Measurements from ENCODE around the gene RRBP1. TPM values are rescaled to one million over a fixed set of nuclear protein-coding genes. Genes with fewer than 3 reads are reported as not detected.

RRBP1 gene, protein sequence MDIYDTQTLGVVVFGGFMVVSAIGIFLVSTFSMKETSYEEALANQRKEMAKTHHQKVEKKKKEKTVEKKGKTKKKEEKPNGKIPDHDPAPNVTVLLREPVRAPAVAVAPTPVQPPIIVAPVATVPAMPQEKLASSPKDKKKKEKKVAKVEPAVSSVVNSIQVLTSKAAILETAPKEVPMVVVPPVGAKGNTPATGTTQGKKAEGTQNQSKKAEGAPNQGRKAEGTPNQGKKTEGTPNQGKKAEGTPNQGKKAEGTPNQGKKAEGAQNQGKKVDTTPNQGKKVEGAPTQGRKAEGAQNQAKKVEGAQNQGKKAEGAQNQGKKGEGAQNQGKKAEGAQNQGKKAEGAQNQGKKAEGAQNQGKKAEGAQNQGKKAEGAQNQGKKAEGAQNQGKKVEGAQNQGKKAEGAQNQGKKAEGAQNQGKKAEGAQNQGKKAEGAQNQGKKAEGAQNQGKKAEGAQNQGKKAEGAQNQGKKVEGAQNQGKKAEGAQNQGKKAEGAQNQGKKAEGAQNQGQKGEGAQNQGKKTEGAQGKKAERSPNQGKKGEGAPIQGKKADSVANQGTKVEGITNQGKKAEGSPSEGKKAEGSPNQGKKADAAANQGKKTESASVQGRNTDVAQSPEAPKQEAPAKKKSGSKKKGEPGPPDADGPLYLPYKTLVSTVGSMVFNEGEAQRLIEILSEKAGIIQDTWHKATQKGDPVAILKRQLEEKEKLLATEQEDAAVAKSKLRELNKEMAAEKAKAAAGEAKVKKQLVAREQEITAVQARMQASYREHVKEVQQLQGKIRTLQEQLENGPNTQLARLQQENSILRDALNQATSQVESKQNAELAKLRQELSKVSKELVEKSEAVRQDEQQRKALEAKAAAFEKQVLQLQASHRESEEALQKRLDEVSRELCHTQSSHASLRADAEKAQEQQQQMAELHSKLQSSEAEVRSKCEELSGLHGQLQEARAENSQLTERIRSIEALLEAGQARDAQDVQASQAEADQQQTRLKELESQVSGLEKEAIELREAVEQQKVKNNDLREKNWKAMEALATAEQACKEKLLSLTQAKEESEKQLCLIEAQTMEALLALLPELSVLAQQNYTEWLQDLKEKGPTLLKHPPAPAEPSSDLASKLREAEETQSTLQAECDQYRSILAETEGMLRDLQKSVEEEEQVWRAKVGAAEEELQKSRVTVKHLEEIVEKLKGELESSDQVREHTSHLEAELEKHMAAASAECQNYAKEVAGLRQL (N-terminal part only)
- 259 TPM for polyA plus RNA-seq (2013, experiment 1 of 2; ENCODE audit: insufficient read length)
- 247 TPM for polyA plus RNA-seq (2013, experiment 2 of 2; ENCODE audit: insufficient read length)

DNA sequence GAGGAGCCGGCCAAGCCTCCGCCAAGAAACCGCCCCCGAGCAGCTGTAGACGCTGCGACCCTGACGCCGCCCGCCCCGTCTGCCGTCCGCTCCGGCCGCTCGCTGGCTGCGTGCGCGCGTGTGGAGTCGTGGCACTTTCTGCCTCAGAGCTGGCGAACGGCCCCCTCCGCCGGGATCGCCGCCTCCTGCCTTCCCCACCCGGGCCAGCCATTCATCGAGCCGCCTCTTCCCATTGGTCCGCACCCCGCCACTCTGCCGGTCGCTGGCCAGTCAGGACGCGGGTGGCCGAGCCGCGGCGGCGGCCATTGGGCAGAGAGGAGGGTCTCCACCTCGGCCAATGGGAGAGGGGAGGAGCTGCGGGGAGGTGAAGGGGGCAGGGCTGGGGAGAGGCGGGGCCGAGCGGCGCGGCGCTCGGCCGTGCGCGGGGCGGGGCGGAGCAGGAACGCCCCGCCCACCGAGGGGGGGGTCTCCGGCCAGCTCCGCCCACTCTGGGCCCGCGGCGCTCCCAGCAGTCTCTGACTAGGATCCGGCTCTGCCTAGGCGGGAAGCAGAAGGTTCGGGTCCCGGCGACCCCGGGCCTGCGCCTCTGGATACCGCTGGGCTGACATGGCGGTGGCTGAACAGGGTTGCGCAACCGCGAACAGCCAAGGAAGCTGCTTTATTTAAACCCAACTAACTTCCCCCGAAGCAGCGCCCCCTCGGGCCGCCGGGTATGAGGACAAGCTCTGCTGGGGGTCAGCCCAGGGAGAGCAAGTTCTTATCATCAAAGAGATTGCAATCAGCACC lies at the start of gene RRBP1:
Gene RRBP1 (minus strand): TSS at position 140 of the 786 bp plus-strand sequence. CDS start 21,735 bp downstream, outside the sequence.
- DNase-seq: peak; percentile 99

DNA sequence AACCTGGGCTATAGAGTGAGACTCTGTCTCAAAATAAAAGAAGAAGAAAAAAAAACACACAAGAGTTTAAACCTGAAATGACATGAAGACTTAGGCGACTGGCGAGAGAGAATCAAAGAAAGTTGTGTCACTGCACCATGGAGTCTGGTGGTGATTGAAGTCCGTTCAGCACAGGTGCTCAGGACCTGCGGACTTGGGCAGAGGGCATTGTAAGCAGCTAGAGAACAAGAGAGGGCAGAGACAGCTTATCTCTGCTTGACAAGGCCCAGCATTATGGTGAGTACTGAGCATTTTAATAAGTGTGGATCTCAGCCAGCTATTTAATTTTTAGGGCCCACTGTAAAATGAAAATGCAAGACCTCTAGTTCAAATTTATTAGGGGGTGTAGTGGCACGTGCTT lies 49.2 kb upstream of the RRBP1 start:
- DNase-seq: no peak

DNA sequence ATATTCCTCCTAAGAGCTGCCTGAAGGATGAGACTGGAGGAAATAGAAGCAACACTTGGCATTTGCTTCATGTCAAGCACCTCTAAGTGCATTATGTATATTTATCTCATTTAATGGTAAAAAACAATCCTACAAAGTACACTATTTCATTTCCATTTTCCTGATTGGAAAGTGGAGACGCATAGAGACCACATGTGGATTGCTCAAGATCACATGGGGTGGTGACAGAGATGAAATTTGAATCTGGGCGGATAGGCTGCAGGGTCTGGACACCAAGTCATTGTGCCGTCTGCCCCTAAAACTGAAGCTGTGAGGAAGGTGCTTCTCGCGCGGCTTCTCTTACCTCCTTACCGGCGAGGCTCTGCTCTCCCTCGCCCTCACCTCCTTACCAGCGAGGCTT lies 48.0 kb upstream of the RRBP1 start:
- no peak for DNase-seq

DNA sequence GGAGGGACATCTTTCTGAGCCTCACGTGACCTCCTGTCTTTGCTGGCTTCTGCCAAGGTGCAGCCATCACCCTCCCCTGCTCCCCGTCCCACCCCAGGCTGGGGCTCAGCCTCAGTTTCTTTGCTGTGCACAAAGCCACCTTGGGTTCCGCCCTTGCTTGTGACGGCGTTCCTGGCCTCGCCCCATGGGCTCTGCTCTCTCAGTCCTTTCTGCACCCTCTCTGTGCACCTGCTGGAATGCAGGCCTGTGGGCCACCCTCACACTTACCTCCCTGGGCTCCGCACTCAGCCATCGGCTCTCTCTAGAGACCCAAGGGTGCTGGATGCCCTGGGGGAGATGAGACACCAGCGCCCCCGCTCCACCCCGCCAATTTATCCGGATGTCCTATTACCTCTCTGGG lies 46.0 kb upstream of the RRBP1 start:
- DNase-seq: no peak

DNA sequence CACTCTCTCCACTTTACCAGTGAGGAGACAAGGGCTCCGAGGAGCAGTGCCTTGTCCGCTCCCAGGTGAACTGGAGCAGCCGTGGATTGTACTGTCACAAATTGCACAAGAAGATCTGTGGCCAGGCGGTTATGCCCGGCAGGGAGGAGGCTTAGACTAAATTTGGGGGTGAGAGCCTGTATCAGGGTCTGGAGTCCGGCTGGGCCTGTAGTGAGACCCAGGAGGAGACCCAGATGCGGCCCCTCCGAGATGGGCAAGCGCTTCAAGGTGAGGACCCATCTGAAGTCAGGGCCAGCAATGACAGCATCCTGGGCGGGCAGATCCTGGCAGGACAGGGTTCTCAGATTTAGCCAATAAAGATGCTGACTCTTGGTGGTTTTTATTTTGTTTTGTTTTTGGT lies 45.3 kb upstream of the RRBP1 start:
- DNase-seq: no peak

DNA sequence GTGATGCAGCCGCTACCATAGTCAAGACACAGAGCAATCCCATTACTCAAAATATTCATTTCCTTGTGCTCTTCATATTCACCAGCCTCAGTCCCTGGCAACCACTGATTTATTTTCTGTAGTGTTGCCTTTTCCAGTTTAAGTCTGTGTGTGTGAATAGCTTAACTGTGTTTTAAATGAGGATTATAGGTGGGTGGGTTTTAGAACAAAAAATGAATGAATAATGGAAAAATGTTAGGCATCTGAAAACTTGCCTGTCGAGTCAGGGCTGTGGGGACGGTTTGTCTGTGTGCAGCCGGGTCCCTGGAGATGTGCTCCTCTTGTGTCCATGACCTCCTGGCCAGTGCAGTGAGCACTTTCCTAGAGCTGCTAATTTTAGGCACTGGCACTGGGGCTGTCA lies 44.9 kb upstream of the RRBP1 start:
- DNase-seq: no peak

DNA sequence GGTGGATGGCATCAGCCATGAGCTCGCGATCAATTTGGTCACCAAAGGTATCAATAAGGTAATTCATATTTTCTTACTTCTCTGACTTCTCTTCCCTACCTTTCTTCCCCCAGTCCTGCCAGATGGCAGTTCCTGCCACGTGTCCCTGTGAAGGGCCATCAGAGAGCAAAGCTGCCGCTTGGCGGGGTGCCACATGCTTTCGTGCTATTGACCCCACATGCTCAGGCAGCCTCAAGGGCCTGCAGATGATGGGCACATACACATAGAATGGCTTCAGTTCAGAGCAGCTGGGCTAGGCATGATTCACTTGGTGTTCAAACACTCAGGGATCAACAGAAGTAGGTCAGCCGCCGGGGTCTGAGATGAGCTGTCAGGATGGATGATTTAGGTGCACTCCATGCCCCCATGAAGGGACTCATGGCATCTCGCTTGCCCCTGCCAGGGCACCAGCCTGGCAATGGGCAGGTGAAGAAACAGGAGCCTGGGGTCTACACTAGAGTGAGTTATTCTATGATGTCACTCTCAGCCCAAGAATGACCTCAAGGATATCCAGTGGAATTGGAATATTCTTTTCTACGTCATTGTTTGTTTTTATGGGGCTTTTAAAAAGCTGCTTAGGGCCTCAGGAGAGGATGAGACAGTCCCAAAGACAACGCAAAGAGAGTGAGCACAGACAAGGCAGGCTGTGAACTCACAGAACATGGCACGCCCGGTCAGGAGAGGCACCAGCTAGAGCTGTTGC lies 43.2 kb upstream of the RRBP1 start:
- no peak for DNase-seq

DNA sequence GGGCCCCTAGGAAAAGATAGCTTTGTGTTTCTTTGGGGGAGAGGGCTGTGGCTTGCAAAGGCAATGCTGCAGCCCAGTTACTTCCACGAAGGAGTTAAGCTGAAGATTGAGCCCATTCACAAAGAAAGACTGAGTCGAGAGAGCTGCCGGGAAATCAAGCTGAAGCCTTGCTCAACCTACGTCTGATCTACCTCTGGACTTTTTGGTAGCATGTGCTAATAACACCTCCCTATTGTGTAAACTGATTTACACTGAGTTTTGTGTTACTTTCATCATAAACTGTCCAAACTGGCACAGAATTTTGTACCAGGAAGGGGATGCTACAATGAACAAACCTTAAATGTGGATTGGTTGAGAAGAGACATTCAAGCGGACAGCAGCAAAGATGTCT lies 41.3 kb upstream of the RRBP1 start:
- DNase-seq: no peak

DNA sequence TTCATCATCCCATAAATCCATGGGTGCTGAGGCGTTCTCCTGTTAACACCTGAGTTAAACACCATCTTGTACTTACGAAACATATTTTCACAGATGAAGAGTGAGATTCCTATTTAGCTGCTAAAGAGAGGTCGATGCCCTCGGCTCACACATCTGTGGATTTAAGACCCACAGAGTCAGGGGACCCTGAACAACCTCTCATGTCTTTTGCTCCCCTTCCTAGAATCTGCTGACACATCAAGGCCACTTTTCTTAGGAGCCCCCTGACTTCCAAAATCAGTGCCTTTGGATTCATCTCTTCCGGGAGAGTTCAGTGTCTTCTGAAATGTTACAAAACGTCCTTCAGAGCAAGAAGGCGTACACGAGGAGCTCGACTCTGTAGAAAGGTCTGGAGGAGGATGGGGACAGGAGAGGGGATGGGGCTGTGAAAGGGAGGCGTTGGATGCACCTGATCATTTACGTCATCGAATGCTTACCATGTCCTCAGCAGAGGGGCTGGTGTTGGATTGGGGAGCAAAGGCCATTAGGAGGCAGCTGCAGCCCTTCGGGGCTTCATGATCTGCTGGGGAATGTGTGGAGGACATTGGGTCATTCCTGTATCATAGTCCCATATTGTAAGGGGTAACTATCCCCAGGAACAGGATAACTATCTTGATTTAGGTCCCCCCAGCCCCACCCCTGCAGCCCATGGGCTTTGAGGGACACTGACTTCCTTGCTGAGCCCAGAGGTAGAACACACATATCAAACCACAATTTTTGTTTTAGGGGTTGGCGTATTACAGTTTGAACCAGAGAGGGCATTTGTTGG lies 40.7 kb upstream of the RRBP1 start:
- DNase-seq: no peak

DNA sequence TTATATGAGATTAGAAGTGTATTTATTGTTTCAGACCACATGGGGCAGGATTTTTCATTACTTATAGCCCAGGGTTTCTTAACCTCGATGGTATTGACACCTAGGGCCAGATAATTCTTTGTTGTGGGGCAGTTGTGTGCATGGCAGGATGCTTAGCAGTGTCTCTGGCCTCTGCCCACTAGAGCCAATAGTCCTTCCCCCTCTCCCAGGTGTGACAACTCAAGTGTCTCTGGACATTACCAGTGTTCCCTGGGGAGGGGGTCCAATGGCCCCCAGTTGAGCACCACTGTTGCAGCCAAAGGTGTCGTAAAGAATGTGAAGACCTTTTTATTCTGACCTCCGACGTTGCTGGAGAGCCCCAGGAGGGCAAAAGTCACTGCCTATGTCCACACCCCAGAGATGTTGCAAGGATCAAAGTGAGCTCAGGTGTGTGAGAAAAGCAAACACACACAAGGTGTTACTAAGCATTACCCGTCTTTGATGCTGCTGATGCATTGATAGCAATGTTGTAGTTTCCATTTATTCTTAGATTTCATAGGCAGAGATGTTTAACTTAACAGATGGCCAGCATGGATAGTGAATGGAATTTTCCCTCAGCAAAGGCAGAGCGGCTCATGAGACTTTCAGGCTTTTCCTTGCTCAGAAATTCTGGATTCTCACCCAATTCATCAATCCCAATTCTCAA lies 39.9 kb upstream of the RRBP1 start:
- no peak for DNase-seq

DNA sequence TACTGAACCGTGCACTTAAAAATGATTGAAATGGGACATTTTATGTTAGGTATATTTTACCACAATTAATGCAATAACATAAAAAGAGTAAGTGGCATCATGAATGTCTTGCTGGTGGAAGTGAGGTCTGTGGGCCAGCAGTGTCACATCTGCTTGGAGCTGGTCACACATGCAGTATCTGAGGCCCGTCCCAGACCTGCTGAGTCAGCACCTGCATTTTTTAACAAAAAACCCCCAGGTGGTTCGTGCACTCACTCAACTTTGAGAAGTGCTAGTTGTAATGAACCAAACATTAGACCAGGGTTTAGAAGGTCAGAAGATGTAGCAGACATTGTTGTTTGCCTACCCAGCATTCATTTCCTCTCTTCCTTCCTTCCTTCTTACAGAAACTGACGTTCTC lies 38.7 kb upstream of the RRBP1 start:
- no peak for DNase-seq

DNA sequence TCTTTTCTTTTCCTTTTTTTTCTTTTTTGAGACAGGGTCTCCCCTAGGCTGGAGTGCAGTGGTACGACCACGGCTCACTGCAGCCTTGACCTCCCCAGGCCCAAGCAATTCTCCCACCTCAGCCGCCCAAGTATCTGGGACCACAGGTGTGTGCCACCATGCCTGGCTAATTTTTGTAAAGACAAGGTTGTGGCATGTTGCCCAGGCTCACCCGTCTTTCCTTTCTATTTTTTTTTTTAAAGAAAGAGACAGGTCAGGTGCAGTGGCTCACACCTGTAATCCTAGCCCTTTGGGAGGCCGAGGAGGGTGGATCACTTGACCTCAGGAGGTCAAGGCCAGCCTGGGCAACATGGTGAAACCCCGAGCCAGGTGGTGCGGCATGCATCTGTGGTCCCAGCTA lies 34.3 kb upstream of the RRBP1 start:
- DNase-seq: no peak

DNA sequence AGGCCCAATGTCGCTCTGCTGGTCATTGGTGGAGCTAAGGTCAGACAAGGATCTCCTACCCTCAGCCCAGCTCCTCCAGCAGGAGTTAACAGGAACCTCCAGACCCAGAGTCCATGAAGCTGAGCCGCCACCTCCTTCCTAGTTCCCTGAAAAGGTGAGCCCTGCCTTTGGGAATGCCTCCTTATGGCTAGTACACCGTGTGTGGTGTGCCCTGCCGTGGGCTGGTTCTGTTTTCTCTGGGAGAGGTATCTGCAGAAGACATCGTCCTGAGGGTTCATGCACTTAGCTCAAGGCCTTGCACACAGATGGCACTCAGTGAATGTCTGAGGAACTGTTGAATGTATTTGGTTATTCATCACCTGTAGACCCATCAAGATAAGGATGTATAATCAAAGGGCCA lies 33.0 kb upstream of the RRBP1 start:
- no peak for DNase-seq

DNA sequence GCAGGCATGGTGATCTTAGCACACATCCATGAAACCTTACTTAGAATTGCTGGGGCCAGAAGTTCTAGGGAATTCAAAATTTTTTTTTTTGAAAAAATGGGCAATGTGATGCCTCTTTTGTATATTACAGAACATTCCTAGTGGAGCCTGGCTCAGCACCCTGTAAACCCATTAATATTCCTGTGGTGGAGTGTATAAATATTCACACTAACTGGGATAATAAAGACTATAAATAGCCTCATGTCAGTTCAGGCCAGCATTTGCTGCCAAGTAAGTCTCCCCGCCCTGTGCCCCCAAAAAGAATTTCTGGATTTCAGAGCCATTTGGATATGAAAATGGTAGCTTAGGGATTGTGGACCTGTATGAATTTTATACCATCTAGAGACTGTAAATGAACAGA lies 32.6 kb upstream of the RRBP1 start:
- DNase-seq: no peak

DNA sequence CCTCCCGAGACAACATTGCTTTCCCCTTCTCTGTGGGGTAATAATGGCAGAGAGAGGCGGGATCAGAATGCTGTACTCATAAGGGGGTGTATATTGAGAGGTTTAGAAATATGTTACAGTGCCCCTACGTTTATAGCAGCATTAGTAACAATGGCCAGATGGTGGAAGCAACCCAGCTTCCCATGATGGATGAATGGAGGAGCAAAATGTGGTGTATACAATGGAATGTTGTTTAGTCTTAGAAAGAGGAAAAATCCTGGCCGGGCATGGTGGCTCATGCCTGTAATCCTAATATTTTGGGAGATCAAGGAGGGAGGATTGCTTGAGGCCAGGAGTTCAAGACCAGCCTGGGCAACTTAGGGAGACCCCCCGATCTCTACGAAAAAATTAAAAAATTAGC lies 30.7 kb upstream of the RRBP1 start:
- DNase-seq: peak; percentile 57

DNA sequence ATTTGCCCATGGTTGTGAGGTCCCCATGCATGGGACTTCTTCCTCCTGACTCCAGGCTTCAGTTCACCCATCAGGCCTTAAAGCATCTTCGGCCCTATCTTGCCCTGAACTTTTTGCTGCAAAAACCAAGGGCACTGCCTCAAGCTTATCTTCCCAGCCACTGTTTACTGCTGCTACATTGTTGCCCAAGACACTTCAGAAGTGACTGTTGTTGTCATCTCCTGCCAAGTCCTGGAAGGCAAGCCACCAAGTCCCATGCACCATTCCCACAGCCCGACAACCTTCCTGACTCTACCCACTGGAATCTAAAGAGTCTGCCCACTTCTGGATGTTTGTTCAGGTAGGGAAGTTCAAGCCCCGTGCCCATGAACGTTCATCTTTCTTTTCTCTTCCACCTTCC lies 30.2 kb upstream of the RRBP1 start:
- DNase-seq: no peak

DNA sequence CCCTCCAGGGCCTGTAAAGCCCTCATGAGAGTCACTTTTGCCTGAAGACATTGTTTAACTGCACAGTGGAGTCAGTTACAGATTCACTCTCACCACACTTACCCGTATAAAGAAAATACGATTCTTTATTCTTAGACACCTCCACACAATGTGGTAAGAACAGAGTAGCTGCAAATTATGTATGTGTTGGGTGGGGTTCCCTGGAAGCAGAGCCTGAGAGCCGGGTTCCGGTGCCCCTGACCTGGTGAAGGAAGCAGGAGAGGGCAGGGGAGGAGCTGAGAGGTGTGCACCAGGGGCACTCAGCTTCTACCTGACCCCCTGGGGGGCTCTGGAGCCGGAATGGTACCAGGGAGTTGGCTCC lies 29.2 kb upstream of the RRBP1 start:
- DNase-seq: no peak

DNA sequence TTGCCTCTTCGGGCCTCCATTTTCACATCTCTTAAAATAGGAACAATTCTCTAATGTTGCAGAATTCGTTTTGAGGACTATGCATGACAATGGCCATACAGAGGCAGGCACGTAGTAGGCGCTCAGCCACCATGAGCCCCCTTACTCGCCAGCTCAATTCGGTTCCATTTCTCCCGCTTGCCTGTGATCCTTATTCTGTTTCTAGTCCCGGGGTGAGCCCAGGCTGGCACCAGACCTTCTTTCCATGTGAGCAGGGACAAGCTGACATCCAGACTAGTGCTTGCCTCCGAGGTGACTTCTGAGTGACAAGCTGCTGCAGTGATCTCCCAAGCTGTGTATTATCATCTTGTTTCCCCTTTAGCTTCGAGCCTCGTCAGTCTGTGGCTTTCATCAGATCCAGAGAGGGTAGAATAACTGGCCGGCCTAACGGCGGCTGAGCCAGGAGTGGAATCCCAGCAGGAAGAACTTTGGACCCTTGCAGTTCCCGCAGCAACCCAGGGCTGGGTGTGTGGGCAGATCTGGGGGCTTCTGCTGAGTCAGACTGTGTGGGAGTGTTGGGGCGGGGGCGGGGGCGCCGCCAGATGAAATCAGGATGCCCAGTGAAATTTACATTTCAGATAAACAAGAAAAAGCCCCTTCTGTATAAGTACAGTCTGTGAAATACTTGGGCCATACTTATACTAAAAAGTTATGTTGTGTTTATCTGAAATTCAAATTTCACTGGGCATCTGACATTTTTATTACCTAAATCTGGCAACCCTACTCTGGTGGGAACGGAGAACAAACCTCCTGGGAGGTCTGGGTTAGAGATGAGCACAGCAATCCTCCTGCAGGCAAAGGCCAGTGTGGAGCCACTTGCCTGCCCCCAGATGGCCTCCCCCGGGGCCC lies 28.6 kb upstream of the RRBP1 start:
- DNase-seq: peak; percentile 18

Measured in fibroblast of skin of abdomen (primary cell).